Muscle layer of duodenum (tissue), 2 donors: ENCODE measurements around the gene BUB1B.
"Not testable (repeated sequence)": the region's sequence is repeated elsewhere in the genome, so short reads cannot be mapped to it uniquely, and the experiment has no call there.

ENCODE experiments used
- H3K27ac ChIP-seq: one replicate; pipeline ENCODE4 v1.7.0; 2013; ENCODE audit warnings: mild to moderate bottlenecking, low read length
- H3K27me3 ChIP-seq: one replicate; pipeline ENCODE4 v1.7.0; 2013; ENCODE audit warnings: low read depth, mild to moderate bottlenecking, control low read depth, low read length
- H3K36me3 ChIP-seq, 2 donors: one replicate each; pipeline ENCODE4 v1.7.0; 2013; ENCODE audit warnings: low read length in 2 of 2, control low read depth in 1 of 2, mild to moderate bottlenecking in 1 of 2; ENCODE audit not compliant: insufficient read depth in 2 of 2, control insufficient read depth in 1 of 2
- H3K4me1 ChIP-seq, 2 donors: one replicate each; pipeline ENCODE4 v1.7.0; 2013; ENCODE audit warnings: low read length in 2 of 2, mild to moderate bottlenecking in 2 of 2, control low read depth in 1 of 2, moderate library complexity in 1 of 2; ENCODE audit not compliant: insufficient read depth in 2 of 2, control insufficient read depth in 1 of 2
- H3K4me3 ChIP-seq, 2 donors: one replicate each; pipeline ENCODE4 v1.7.0; 2013; ENCODE audit warnings: low read length in 2 of 2, low read depth in 1 of 2, mild to moderate bottlenecking in 1 of 2
- H3K9me3 ChIP-seq, 2 donors: one replicate each; pipeline ENCODE4 v1.7.0; 2013; ENCODE audit warnings: low read length in 2 of 2, control low read depth in 1 of 2, mild to moderate bottlenecking in 1 of 2; ENCODE audit not compliant: control insufficient read depth in 1 of 2
- donor health status: healthy.

Gene BUB1B

DNA sequence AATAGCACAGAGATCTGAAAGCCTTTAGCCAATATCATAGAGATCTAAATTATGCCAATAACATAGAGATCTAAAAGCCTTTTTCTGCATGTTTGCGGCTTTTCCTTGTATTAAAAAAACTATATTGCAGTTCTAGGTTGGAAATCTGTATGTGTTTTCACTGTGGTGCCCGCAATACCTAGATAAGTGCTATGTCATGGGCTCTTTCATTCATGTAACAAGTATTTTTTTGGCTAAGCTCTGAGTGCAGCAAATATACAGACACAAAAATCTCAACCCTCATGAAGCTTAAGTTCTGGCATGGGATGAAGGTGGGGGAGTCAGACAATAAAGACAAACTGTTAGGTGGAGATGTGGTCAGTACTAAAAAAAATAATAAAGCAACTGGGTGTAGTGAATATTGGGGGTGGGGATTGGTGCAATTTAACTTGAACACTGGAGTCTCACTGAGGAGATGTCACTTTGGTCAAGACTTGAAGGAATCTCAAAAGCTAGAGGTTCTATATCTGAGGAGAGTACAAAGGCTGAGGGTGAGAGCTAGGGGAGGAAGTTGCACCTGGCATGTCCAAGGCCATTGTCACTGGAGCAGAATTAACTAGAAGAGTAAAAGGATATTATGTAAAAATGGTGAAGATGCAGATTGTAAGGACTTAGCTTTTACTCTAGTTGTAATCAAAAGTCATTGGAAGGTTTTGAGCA is 973 bp downstream of the BUB1B start:
- Histone ChIP-seq H3K36me3 (no peaks in the 10 kb centered on the region), H3K27ac (no peak overlapping the region), H3K4me3 (peak overlapping the region; percentile 83), H3K27me3 (no peaks in the 10 kb centered on the region), H3K9me3 (no peaks in the 10 kb centered on the region), H3K4me1 (peaks cover 4 to 14% of the 10 kb centered on the region in 2 donors)

- no peaks in the 10 kb centered on the region for H3K9me3 ChIP-seq
- peaks cover 4 to 14% of the 10 kb centered on the region in 2 donors for H3K4me1 ChIP-seq
- no peak overlapping the region for H3K27ac ChIP-seq
- H3K4me3 ChIP-seq, result no peak overlapping the region
- H3K27me3 ChIP-seq, result no peaks in the 10 kb centered on the region
- no peaks in the 10 kb centered on the region for H3K36me3 ChIP-seq
Observed at GRCh38 chr15:40162552-40162951, 1.7 kb downstream of the BUB1B start.

GRCh38 chr15:40163657-40164416 is 3.0 kb downstream of the BUB1B start:
- Histone ChIP-seq H3K27me3 (no peaks in the 10 kb centered on the region), H3K4me3 (no peak overlapping the region), H3K36me3 (no peaks in the 10 kb centered on the region), H3K27ac (no peak overlapping the region), H3K9me3 (no peaks in the 10 kb centered on the region), H3K4me1 (peaks cover 4 to 14% of the 10 kb centered on the region in 2 donors)

DNA sequence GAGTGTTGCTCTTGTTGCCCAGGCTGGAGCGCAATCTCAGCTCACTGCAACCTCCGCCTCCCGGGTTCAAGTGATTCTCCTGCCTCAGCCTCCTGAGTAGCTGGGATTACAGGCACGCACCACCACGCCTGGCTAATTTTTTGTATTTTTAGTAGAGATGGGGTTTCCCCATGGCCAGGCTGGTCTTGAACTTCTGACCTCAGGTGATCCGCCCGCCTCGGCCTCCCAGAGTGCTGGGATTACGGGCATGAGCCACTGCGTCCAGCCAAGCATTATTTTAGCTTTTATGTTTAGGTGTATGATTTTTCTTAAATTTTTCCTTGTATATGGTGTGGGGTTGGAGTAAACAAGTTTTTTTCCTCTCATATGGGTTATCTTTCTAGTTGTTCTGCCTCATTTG is 6.5 kb downstream of the BUB1B start:
- not testable (repeated sequence) for H3K4me3 ChIP-seq, H3K4me1 ChIP-seq, H3K9me3 ChIP-seq, H3K27me3 ChIP-seq, H3K27ac ChIP-seq, H3K36me3 ChIP-seq

- Histone ChIP-seq H3K36me3 (no peaks in the 10 kb centered on the region), H3K4me3 (no peak overlapping the region), H3K9me3 (no peaks in the 10 kb centered on the region), H3K27me3 (no peaks in the 10 kb centered on the region), H3K4me1 (no peaks in the 10 kb centered on the region), H3K27ac (no peak overlapping the region)
Observed at GRCh38 chr15:40175160-40175559, 14.3 kb downstream of the BUB1B start.

DNA sequence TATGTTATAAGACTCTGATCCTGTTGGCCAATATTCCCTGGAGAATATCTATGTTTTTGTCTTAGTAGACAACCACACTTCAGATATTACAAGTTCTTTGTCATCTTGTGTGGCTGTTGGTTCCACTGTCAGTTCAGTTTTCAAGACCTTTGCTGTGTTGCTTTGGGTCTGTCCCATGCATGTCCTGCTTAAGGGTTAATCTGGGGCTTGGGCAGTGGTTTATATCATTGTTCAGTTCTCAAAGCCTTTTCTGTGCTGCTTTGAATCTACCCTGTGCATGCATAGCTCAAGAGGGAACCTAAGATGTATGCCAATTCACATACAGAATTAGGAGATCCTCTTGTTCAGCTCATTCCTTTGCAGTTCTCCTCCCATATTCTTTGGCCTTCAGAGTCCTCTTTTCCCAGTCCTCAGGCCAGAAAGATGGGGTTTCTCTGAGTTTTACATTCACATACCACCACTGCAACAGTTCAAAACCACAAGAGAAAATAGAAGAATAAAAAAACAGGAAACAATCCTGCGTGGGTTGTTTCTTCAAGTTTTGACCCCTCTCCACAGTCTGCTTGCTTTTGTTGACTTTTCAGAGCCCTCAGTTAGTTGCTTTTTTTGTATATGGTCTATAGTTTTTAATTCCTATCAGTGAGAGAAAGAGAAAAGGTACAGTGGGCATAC is 21.6 kb downstream of the BUB1B start:
- H3K4me3 ChIP-seq, result no peak overlapping the region
- no peaks in the 10 kb centered on the region for H3K9me3 ChIP-seq
- H3K36me3 ChIP-seq, result no peaks in the 10 kb centered on the region
- H3K27me3 ChIP-seq, result no peaks in the 10 kb centered on the region
- no peaks in the 10 kb centered on the region for H3K4me1 ChIP-seq
- no peak overlapping the region for H3K27ac ChIP-seq

DNA sequence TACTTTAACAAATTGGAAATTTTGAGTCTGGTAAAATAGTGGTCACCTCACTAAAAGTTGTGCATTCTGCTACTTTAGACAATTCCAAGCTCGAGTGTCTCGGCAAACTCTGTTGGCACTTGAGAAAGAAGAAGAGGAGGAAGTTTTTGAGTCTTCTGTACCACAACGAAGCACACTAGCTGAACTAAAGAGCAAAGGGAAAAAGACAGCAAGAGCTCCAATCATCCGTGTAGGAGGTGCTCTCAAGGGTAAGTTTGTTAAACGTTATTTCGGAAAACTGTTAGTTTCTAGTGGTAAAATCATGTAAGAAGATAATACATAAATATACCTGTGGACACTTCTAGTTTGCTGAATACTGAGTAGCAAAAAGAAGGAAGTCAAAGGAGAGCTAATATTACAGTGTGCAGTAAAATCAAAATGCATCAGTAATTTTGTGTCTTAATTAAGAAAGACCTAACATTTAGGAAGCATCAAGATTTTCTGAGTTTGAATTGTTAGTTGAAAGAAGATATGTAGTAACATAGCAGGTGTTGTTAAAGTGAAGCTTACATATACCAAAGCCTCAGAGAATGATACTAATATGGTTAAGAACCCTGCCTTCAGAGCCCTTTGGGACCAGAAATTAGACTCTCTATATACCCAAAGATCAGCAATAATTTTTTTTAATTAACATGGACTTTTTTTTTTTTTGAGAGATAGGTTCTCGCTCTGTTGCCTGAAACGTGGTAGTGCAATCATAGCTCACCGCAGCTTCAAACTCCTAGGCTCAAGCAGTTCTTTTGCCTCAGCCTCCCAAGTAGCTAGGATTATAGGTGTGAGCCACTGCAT is 23.0 kb downstream of the BUB1B start:
- Histone ChIP-seq H3K27ac (no peak overlapping the region), H3K27me3 (no peaks in the 10 kb centered on the region), H3K36me3 (no peaks in the 10 kb centered on the region), H3K4me3 (no peak overlapping the region), H3K4me1 (no peaks in the 10 kb centered on the region), H3K9me3 (no peaks in the 10 kb centered on the region)

DNA sequence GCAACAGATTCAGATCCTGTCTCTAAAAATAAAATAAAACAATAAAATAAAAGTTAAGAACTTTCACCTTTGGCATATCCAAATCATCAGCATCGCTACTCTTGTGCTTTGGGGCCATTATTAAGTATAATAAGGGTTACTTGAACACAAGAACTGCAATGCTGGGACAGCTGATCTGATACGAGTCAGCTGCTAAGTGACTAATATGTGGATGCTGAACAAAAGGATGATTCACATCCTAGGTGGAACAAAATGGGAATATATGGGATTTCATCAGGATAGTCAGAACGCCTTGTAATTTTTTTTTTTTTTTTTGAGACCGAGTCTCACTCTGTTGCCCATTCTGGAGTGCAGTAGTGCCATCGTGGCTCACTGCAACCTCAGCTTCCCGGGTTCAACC is 29.7 kb downstream of the BUB1B start:
- Histone ChIP-seq H3K4me1 (no peaks in the 10 kb centered on the region), H3K9me3 (no peaks in the 10 kb centered on the region), H3K27ac (no peak overlapping the region), H3K27me3 (no peaks in the 10 kb centered on the region), H3K36me3 (no peaks in the 10 kb centered on the region), H3K4me3 (no peak overlapping the region)

DNA sequence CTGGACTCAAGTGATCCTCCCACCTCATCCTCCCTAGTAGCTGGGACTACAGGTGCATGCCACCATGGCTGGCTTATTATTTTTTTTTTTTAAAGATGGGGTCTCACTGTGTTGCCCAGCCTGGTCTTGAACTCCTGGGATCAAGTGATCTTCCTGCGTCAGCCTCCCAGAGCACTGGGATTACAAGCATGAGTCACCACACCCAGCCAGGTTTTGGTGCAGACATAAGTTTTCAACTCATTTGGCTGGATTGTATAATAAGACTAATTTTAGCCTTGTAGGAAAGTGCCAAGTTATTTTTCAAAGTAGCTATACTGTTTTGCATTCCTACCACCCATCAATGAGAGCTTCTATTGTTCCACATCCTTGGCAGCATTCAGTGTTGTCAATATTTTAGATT is 32.1 kb downstream of the BUB1B start:
- H3K9me3 ChIP-seq, result no peaks in the 10 kb centered on the region
- H3K36me3 ChIP-seq, result no peaks in the 10 kb centered on the region
- H3K4me1 ChIP-seq, result no peaks in the 10 kb centered on the region
- no peak overlapping the region for H3K4me3 ChIP-seq
- no peak overlapping the region for H3K27ac ChIP-seq
- H3K27me3 ChIP-seq, result no peaks in the 10 kb centered on the region

GRCh38 chr15:40197434-40197833 is 36.6 kb downstream of the BUB1B start:
- Histone ChIP-seq H3K36me3 (no peaks in the 10 kb centered on the region), H3K4me1 (no peaks in the 10 kb centered on the region), H3K27ac (no peak overlapping the region), H3K9me3 (no peaks in the 10 kb centered on the region), H3K27me3 (no peaks in the 10 kb centered on the region), H3K4me3 (no peak overlapping the region)
